ENCODE measurements around the gene OS9.

The OS9 gene

GRCh38 chr12:57766464-57767304, 72.8 kb downstream of the OS9 start, which contains the start of gene CYP27B1:
TSS of gene CYP27B1 (minus strand) at chr12:57767078. CDS start at chr12:57767041, 37 bp downstream.
- no peak for DNase-seq (ENCODE audit: low read depth, low spot score)

GRCh38 chr12:57767305-57767698, 73.4 kb downstream of the OS9 start:
- DNase-seq (ENCODE audit: low read depth, low spot score), result no peak

- DNase-seq (ENCODE audit: low read depth, low spot score), result no peak
Measured at GRCh38 chr12:57767876-57768275, 73.9 kb downstream of the OS9 start.

GRCh38 chr12:57769594-57769993, 75.7 kb downstream of the OS9 start:
- DNase-seq (ENCODE audit: low read depth, low spot score), result no peak

GRCh38 chr12:57770734-57771133, 76.8 kb downstream of the OS9 start:
- DNase-seq (ENCODE audit: low read depth, low spot score), result no peak

Data from activated CD4-positive, CD25-positive, alpha-beta regulatory T cell treated with anti-CD3 and anti-CD28 coated beads, Interleukin-2, amount 50 U/mL, for 16 hours (primary cell).